ENCODE data around the gene NAGLU. TPM values are rescaled to one million over a fixed set of nuclear protein-coding genes. Genes with fewer than 3 reads are reported as not detected.

The NAGLU gene
- total and polyA plus RNA-seq, 10 of the 15 experiments (the other 5 are each of a cell fraction or from before 2014, with no cell fraction given) = 0.23 to 27.5 (median 8.9) TPM

DNA sequence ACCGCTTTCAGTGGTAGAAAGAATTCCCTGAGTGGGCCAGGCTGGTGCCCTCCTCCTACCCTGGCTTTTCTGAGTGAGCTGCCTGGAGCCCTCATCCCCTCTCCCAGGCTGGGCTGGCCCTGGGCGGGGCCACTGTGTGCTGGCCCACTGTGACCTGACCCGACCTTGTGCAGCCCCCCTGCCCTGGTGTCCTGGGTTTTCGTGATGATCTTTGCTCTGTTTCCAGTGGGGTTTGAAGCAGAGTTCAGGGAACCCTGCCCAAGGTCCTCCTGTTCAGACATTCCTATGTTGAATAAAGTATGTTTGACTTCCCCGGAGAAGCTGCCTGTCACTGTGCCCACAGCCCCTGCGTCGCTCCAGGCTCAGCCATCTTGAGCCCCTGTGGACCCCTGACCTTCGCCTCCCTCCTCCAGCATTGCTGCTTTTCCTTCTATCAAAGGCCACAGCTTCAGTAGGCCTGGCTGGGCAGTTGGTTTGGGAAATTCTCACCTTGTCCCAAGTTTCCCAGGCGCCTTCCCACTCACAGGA lies 13.7 kb upstream of the NAGLU start:
- Histone ChIP-seq H3K79me2 (ENCODE audit: control insufficient read depth, insufficient read depth, low read length) (no peaks in the 10 kb centered on the region), H4K20me1 (ENCODE audit: control insufficient read depth, insufficient read depth) (no peaks in the 10 kb centered on the region; the same call in 1 of the 2 replicates), H3K9me3 (replicated peaks; ENCODE audit: control insufficient read depth, insufficient read depth, low read length) (no peaks in the 10 kb centered on the region), H3K4me3 (no peak overlapping the region), H3K27me3 (replicated peaks in 1 of 2; ENCODE audit: control insufficient read depth in 2 of 2, insufficient read depth in 2 of 2, low read length in 1 of 2) (no peaks in the 10 kb centered on the region), H3K9ac (ENCODE audit: control insufficient read depth, insufficient read depth, low read length) (no peak overlapping the region), H3K27ac (ENCODE audit: control insufficient read depth, insufficient read depth) (no peak overlapping the region), H2AFZ (ENCODE audit: control insufficient read depth, low read depth, low read length) (no peak overlapping the region), H3K4me2 (ENCODE audit: control insufficient read depth, insufficient read depth) (no peak overlapping the region), H3K36me3 (ENCODE audit: control insufficient read depth in 2 of 2, insufficient read depth in 2 of 2, low read length in 1 of 2) (peaks cover 4 to 6% of the 10 kb centered on the region in 2 experiments; a peak in 3 of 4 replicates), H3K4me1 (ENCODE audit: control insufficient read depth, insufficient read depth, low read length) (peaks cover 2% of the 10 kb centered on the region; the same call in 1 of the 2 replicates)
- CTCF ChIA-PET = interaction anchor here (1.4 kb wide), 1 partner anchor 119 kb away, joined by 4 read pairs; no protein-coding TSS in a partner anchor
- RAD21 ChIA-PET (ENCODE audit: unreplicated experiment) = no interaction called here
- ATAC-seq (no peak), DNase-seq (ENCODE audit: low read depth, low spot score) (no peak), FAIRE-seq (no peak)
- SMC1A ChIA-PET (ENCODE audit: uncharacterized antibody, unreplicated experiment) = no interaction called here
- 86% methylated on average over 9 of the region's 9 CpGs for WGBS (ENCODE audit: insufficient coverage, insufficient replicate concordance, low lambda C conversion rate, missing lambda C conversion rate)
- POLR2A ChIA-PET = no interaction called here
- TF ChIP-seq, protein P1, sequence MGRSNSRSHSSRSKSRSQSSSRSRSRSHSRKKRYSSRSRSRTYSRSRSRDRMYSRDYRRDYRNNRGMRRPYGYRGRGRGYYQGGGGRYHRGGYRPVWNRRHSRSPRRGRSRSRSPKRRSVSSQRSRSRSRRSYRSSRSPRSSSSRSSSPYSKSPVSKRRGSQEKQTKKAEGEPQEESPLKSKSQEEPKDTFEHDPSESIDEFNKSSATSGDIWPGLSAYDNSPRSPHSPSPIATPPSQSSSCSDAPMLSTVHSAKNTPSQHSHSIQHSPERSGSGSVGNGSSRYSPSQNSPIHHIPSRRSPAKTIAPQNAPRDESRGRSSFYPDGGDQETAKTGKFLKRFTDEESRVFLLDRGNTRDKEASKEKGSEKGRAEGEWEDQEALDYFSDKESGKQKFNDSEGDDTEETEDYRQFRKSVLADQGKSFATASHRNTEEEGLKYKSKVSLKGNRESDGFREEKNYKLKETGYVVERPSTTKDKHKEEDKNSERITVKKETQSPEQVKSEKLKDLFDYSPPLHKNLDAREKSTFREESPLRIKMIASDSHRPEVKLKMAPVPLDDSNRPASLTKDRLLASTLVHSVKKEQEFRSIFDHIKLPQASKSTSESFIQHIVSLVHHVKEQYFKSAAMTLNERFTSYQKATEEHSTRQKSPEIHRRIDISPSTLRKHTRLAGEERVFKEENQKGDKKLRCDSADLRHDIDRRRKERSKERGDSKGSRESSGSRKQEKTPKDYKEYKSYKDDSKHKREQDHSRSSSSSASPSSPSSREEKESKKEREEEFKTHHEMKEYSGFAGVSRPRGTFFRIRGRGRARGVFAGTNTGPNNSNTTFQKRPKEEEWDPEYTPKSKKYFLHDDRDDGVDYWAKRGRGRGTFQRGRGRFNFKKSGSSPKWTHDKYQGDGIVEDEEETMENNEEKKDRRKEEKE (IDR thresholded peaks at IDR 0.05) = no peak
- TF ChIP-seq RCOR1 (conservative IDR thresholded peaks at IDR 0.05; ENCODE audit: low read depth, low read length) = no peak
- no peak for TF ChIP-seq TCF3 (IDR thresholded peaks at IDR 0.05; ENCODE audit: borderline replicate concordance, insufficient read depth, low read depth, low read length)
- TF ChIP-seq NFYA (IDR thresholded peaks at IDR 0.05; ENCODE audit: borderline replicate concordance, low read depth, low read length) = no peak
- TF ChIP-seq WRNIP1 (IDR thresholded peaks at IDR 0.05; ENCODE audit: borderline replicate concordance, low read depth, low read length) = no peak
- no peak for TF ChIP-seq ETV6 (conservative IDR thresholded peaks at IDR 0.05 in 1 of 2, IDR thresholded peaks at IDR 0.05 in 1 of 2; ENCODE audit: borderline replicate concordance in 1 of 2, low read depth in 1 of 2)
- TF ChIP-seq, protein P2, sequence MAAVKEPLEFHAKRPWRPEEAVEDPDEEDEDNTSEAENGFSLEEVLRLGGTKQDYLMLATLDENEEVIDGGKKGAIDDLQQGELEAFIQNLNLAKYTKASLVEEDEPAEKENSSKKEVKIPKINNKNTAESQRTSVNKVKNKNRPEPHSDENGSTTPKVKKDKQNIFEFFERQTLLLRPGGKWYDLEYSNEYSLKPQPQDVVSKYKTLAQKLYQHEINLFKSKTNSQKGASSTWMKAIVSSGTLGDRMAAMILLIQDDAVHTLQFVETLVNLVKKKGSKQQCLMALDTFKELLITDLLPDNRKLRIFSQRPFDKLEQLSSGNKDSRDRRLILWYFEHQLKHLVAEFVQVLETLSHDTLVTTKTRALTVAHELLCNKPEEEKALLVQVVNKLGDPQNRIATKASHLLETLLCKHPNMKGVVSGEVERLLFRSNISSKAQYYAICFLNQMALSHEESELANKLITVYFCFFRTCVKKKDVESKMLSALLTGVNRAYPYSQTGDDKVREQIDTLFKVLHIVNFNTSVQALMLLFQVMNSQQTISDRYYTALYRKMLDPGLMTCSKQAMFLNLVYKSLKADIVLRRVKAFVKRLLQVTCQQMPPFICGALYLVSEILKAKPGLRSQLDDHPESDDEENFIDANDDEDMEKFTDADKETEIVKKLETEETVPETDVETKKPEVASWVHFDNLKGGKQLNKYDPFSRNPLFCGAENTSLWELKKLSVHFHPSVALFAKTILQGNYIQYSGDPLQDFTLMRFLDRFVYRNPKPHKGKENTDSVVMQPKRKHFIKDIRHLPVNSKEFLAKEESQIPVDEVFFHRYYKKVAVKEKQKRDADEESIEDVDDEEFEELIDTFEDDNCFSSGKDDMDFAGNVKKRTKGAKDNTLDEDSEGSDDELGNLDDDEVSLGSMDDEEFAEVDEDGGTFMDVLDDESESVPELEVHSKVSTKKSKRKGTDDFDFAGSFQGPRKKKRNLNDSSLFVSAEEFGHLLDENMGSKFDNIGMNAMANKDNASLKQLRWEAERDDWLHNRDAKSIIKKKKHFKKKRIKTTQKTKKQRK (IDR thresholded peaks at IDR 0.05; ENCODE audit: low read depth, low read length) = no peak
- TF ChIP-seq, protein P3, sequence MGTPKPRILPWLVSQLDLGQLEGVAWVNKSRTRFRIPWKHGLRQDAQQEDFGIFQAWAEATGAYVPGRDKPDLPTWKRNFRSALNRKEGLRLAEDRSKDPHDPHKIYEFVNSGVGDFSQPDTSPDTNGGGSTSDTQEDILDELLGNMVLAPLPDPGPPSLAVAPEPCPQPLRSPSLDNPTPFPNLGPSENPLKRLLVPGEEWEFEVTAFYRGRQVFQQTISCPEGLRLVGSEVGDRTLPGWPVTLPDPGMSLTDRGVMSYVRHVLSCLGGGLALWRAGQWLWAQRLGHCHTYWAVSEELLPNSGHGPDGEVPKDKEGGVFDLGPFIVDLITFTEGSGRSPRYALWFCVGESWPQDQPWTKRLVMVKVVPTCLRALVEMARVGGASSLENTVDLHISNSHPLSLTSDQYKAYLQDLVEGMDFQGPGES (IDR thresholded peaks at IDR 0.05) = no peak
- TF ChIP-seq TARDBP (IDR thresholded peaks at IDR 0.05; ENCODE audit: borderline replicate concordance) = no peak
- no peak for TF ChIP-seq NBN (IDR thresholded peaks at IDR 0.05)
- intact Hi-C loops (cut with micrococcal nuclease; ENCODE audit: unreplicated experiment) = no loop called here
- in situ Hi-C loops (cut with MboI) = loop anchor here (5.0 kb wide), 1 partner anchor 90 kb away; no protein-coding TSS in a partner anchor
- no TSS peak for BruUV-seq (replicated peaks)

Measured in GM12878 (cell line).